Uterus (tissue), 2 donors: ENCODE measurements around the gene PTPRN2.

ENCODE experiments used
- POLR2A ChIP-seq, 2 donors: fragments of 450-650 bp; IDR thresholded peaks; one replicate each; pipeline ENCODE4 v1.6.1; 2016; ENCODE audit warnings: antibody characterized with exemption in 2 of 2, mild to moderate bottlenecking in 1 of 2, moderate library complexity in 1 of 2
- TF ChIP-seq, protein P1 (sequence below), 4 experiments: fragments of 200-600 bp in 2 of 4; fragments of 450-650 bp in 2 of 4; sonication (generic) in 2 of 4; IDR thresholded peaks; one replicate each; pipeline ENCODE4 v1.5.1; 2016 to 2019; ENCODE audit warnings: antibody characterized with exemption in 4 of 4, mild to moderate bottlenecking in 2 of 4, moderate library complexity in 1 of 4

- TF ChIP-seq, protein P1, sequence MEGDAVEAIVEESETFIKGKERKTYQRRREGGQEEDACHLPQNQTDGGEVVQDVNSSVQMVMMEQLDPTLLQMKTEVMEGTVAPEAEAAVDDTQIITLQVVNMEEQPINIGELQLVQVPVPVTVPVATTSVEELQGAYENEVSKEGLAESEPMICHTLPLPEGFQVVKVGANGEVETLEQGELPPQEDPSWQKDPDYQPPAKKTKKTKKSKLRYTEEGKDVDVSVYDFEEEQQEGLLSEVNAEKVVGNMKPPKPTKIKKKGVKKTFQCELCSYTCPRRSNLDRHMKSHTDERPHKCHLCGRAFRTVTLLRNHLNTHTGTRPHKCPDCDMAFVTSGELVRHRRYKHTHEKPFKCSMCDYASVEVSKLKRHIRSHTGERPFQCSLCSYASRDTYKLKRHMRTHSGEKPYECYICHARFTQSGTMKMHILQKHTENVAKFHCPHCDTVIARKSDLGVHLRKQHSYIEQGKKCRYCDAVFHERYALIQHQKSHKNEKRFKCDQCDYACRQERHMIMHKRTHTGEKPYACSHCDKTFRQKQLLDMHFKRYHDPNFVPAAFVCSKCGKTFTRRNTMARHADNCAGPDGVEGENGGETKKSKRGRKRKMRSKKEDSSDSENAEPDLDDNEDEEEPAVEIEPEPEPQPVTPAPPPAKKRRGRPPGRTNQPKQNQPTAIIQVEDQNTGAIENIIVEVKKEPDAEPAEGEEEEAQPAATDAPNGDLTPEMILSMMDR (IDR thresholded peaks at IDR 0.05) = no peak
- TF ChIP-seq POLR2A (IDR thresholded peaks at IDR 0.05) = no peak
Measured at GRCh38 chr7:158406364-158406763, 181.3 kb downstream of the PTPRN2 start.
